Stomach smooth muscle (tissue), 2 donors: ENCODE results near the gene AARSD1.
"Not testable (repeated sequence)": the region's sequence is repeated elsewhere in the genome, so short reads cannot be mapped to it uniquely, and the experiment has no call there.

Source experiments
- H3K27ac ChIP-seq: one replicate; pipeline ENCODE4 v1.7.0; 2013; ENCODE audit warnings: mild to moderate bottlenecking, low read length, inconsistent platforms
- H3K27me3 ChIP-seq, 2 donors: one replicate each; pipeline ENCODE4 v1.7.0; 2013; ENCODE audit warnings: low read length in 2 of 2; ENCODE audit not compliant: insufficient read depth in 2 of 2, control insufficient read depth in 1 of 2
- H3K36me3 ChIP-seq, 2 donors: one replicate each; pipeline ENCODE4 v1.7.0; 2013; ENCODE audit warnings: low read length in 2 of 2; ENCODE audit not compliant: control insufficient read depth in 2 of 2, insufficient read depth in 2 of 2
- H3K4me1 ChIP-seq: one replicate; pipeline ENCODE4 v1.7.0; 2013; ENCODE audit warnings: low read length; ENCODE audit not compliant: control insufficient read depth, insufficient read depth
- H3K4me3 ChIP-seq, 2 donors: one replicate each; pipeline ENCODE4 v1.7.0; 2013; ENCODE audit warnings: low read length in 2 of 2
- H3K9ac ChIP-seq, 2 donors: one replicate each; pipeline ENCODE4 v1.7.0; 2013; ENCODE audit warnings: low read length in 2 of 2, mild to moderate bottlenecking in 1 of 2
- H3K9me3 ChIP-seq, 2 donors: one replicate each; pipeline ENCODE4 v1.7.0; 2013; ENCODE audit warnings: low read length in 2 of 2; ENCODE audit not compliant: control insufficient read depth in 2 of 2
- donor health status: healthy.
- donor health status: Pancreatic carcinoma.

AARSD1 gene

GRCh38 chr17:42997984-42998938 is 34.0 kb upstream of the AARSD1 start, which contains the start of gene RPL27:
Gene RPL27, plus strand, starts transcription at chr17:42998419. Its CDS starts 332 bp downstream, at chr17:42998751.
- Histone ChIP-seq H3K27ac (peak within 1 kb of the TSS; percentile 96), H3K4me1 (peaks cover 22% of the 10 kb centered on the region), H3K36me3 (peaks cover 8 to 29% of the 10 kb centered on the region in 2 donors), H3K4me3 (peak within 1 kb of the TSS; percentile 95 to 96), H3K27me3 (no peaks in the 10 kb centered on the region), H3K9me3 (no peaks in the 10 kb centered on the region), H3K9ac (peak within 1 kb of the TSS; percentile 99)

DNA sequence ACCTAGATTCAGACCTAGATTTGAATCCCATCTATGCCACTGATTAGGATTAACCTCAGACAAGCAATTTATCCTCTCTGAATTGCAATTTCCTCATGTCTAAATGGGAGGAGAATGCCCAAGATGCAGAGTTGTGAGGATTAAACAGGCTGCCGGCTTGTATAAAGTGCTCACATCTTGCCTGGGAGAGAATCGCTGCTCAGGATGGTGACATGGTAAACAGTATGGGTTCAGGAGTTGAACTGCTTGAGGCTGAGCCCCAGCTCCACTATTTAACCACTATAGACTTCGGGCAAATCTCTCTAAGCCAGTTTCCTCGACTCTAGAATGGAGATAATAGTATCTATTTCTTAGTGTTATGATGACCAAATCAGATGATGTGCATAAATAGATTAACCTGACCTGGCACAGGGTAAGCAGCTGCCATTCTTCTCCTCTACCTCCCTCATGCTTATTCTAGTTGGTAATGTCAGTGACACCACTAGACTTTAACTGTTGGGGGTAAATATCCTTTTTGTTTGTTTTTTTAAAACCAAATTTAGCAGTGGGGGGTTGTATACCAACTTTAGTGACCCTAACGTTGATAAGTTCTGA is 33.2 kb upstream of the AARSD1 start:
- peak overlapping the region; percentile 31 to 96 for H3K4me3 ChIP-seq

DNA sequence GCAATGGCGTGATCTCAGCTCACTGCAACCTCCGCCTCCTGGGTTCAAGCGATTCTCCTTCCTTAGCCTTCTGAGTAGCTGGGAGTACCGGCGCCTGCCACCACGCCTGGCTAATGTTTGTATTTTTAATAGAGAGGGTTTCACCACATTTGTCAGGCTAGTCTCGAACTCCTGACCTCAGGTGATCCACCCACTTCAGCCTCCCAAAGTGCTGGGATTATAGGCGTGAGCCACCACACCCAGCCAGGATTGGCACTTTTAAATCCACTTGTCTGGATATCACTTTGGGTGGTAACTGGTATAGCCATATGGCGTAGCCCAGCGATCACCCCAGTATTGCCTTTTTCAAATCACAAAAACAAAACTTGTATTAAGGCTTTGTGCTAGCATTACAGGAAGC is 29.7 kb upstream of the AARSD1 start:
- Histone ChIP-seq H3K4me1 (peaks cover 11% of the 10 kb centered on the region), H3K36me3 (peaks cover 26 to 32% of the 10 kb centered on the region in 2 donors)
- H3K9me3 ChIP-seq, H3K27me3 ChIP-seq, H3K9ac ChIP-seq, H3K4me3 ChIP-seq, H3K27ac ChIP-seq: not testable (repeated sequence)

More for the DNA sequence above, 33.2 kb upstream of the AARSD1 start:
- Histone ChIP-seq H3K36me3 (peaks cover 5 to 26% of the 10 kb centered on the region in 2 donors), H3K27me3 (no peaks in the 10 kb centered on the region), H3K27ac (peak overlapping the region; percentile 96), H3K9ac (peak overlapping the region; percentile 22 to 75), H3K4me1 (peaks cover 22% of the 10 kb centered on the region), H3K9me3 (no peaks in the 10 kb centered on the region)

GRCh38 chr17:42992872-42993271 is 28.6 kb upstream of the AARSD1 start:
- peaks cover 34 to 35% of the 10 kb centered on the region in 2 donors for H3K36me3 ChIP-seq
- H3K9me3 ChIP-seq = no peaks in the 10 kb centered on the region
- no peak overlapping the region for H3K27ac ChIP-seq
- no peak overlapping the region for H3K9ac ChIP-seq
- H3K4me3 ChIP-seq = no peak overlapping the region
- peaks cover 6% of the 10 kb centered on the region for H3K4me1 ChIP-seq
- no peaks in the 10 kb centered on the region for H3K27me3 ChIP-seq

- Histone ChIP-seq H3K4me1 (no peaks in the 10 kb centered on the region), H3K9ac (no peak overlapping the region), H3K27me3 (no peaks in the 10 kb centered on the region), H3K36me3 (peaks cover 42 to 44% of the 10 kb centered on the region in 2 donors), H3K4me3 (no peak overlapping the region), H3K27ac (no peak overlapping the region), H3K9me3 (no peaks in the 10 kb centered on the region)
These were observed 27.2 kb upstream of the AARSD1 start for GRCh38 chr17:42991471-42991870.

DNA sequence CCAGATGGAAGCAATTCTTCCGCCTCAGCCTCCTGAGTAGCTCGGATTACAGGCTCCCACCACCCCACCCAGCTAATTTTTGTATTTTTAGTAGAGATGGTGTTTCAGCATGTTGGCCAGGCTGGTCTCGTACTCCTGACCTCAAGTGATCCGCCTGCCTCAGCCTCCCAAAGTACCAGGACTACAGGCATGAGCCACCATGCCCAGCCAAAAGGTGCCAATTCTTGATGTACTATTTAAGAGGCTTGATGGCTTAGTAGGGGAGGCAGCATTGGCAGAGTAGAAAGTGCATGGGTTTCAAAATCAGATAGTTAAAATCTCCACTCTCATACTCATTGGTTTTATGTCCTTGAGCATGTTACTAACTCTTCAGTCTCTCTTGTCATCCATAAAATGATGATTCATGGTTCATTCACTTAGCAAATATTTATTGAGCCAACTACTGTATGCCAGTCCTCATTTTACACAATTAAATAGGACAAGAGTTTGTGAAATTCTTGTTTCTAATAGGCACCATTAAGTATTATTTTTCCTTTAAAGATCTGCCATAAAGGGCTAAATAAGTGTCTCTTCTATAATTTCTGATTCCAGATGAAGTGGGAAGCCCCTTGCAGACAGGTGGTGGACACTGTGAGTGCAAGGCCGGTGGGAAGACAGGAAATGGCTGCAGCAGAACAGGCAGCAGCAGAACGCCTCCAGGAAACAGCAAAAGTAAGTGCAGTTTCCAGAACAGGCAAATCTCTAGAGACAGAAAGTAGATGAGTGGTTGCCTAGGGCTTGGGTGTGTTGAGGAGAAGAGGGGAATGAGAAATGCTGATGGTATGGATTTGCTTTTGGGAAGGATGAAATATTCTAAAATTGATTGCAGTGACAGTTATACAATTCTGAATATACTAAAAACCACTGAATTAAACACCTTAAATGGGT is 25.7 kb upstream of the AARSD1 start:
- Histone ChIP-seq H3K4me1 (no peaks in the 10 kb centered on the region), H3K36me3 (peaks cover 42 to 46% of the 10 kb centered on the region in 2 donors)

GRCh38 chr17:42989141-42989540 is 24.9 kb upstream of the AARSD1 start:
- no peak overlapping the region for H3K9ac ChIP-seq
- no peak overlapping the region for H3K4me3 ChIP-seq
- no peaks in the 10 kb centered on the region for H3K9me3 ChIP-seq
- H3K36me3 ChIP-seq = peaks cover 42 to 48% of the 10 kb centered on the region in 2 donors
- no peak overlapping the region for H3K27ac ChIP-seq
- H3K27me3 ChIP-seq = no peaks in the 10 kb centered on the region
- H3K4me1 ChIP-seq = no peaks in the 10 kb centered on the region

More for the DNA sequence above, 25.7 kb upstream of the AARSD1 start:
- H3K4me3 ChIP-seq = no peak overlapping the region
- no peak overlapping the region for H3K9ac ChIP-seq
- H3K27ac ChIP-seq = no peak overlapping the region
- H3K27me3 ChIP-seq = no peaks in the 10 kb centered on the region
- H3K9me3 ChIP-seq = no peaks in the 10 kb centered on the region

- no peak overlapping the region for H3K9ac ChIP-seq
- H3K4me3 ChIP-seq = no peak overlapping the region
- no peaks in the 10 kb centered on the region for H3K27me3 ChIP-seq
- H3K4me1 ChIP-seq = peaks cover 16% of the 10 kb centered on the region
- peaks cover 26 to 29% of the 10 kb centered on the region in 2 donors for H3K36me3 ChIP-seq
- no peak overlapping the region for H3K27ac ChIP-seq
- no peaks in the 10 kb centered on the region for H3K9me3 ChIP-seq
These were observed 21.0 kb upstream of the AARSD1 start for GRCh38 chr17:42985225-42985624.

- Histone ChIP-seq H3K9ac (no peak overlapping the region), H3K27ac (no peak overlapping the region), H3K4me1 (peaks cover 30% of the 10 kb centered on the region), H3K36me3 (peaks cover 5 to 9% of the 10 kb centered on the region in 2 donors), H3K27me3 (no peaks in the 10 kb centered on the region), H3K9me3 (no peaks in the 10 kb centered on the region), H3K4me3 (no peak overlapping the region)
These were observed 18.0 kb upstream of the AARSD1 start for GRCh38 chr17:42982266-42982665.

DNA sequence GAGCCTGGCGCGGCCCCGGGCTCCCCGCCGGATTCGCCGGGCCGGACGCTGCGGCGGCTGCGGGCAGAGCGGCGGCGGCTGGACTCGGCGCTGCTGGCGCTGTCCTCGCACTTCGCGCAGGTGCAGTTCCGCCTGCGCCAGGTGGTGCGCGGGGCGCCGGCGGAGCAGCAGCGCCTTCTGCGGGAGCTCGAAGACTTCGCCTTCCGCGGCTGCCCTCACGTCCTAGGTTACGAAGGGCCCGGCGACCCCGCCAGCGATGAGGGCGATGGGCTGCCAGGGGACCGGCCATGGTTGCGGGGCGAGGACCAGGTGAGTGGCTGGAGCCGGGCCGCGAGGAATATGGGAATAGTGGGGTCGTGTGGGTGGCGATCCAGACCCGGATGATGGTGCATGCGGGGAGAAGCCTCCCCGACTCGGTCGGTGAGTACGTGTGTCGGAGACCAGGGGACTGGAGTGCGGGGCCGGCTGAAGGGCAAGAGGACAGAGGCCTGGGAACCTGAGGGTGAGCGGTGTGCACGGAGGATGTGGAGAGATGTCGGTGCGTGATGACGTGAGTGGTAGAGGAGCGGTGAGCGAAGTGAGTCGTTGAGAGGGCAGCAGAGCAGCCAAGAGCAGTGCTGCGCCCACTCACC is 16.6 kb upstream of the AARSD1 start:
- Histone ChIP-seq H3K4me3 (peak overlapping the region; percentile 90 to 97), H3K36me3 (peaks cover 0 to 4% of the 10 kb centered on the region in 2 donors), H3K27me3 (no peaks in the 10 kb centered on the region), H3K27ac (peak overlapping the region; percentile 86), H3K9ac (peak overlapping the region; percentile 72 to 83), H3K9me3 (no peaks in the 10 kb centered on the region), H3K4me1 (peaks cover 30% of the 10 kb centered on the region)
